GM12801 (cell line): Measurements from ENCODE around the gene ZNF768.

Experiments used
- CTCF ChIP-seq: IDR thresholded peaks from one replicate; pipeline ENCODE4 v1.5.1; 2011; ENCODE audit warnings: control low read depth; ENCODE audit not compliant: insufficient read length; ENCODE audit errors: extremely low read depth

The ZNF768 gene

GRCh38 chr16:30567991-30568638 is 41.7 kb upstream of the ZNF768 start:
- TF ChIP-seq CTCF = no peak

DNA sequence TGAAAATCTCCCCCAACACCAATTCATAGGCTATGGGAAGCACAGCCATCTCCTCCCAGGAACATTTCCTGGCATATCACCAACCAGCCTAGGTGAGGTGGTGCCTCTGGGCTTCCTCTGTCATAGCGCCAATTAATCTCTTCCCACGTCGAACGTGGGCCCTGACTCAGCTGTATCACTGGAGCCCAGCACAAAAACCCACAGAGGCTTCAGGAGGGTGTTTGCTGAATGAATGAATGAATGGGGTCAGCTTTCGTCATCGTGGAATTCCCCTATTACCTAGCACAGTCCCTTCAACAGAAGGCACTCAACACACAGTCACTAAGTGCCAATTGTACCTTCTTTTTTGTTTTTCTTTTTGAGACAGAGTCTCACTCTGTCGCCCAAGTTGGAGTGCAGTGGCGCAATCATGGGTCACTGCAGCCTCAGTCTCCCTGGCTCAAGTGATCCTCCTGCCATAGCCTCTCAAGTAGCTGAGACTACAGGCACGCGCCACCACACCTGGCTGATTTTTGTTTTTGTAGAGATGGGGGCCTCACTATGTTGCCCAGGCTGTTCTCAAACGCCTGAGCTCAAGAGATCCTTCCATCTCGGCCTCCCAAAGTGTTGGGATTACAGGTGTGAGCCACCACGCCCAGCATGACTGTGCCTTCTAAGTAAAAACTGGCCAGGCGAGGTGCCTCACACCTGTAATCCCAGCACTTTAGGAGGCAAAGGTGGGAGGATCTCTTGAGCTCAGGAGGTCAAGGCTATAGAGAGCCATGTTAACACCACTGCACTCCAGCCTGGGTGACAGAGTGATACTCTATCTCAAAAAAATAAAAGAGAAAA is 41.0 kb upstream of the ZNF768 start:
- TF ChIP-seq CTCF = no peak

DNA sequence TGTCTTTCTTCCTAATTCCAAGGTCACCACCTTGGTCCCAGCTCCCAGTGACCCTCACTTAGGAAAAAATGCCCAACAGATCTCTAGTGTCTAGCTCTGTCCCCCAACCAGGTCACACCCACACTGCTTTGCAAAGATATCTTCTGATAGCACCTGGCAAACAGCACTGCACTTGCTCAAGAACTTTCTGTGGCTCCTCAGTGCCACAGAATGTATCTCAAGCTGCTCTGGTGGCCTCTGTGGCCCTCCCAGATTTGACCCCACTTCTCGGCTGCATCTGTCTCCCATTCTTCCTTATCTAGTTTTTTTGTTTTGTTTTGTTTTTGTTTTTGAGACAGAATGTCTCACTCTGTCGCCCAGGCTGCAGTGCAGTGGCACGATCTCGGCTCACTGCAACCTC is 40.2 kb upstream of the ZNF768 start:
- TF ChIP-seq CTCF = no peak

- no peak for TF ChIP-seq CTCF
Measured at GRCh38 chr16:30565984-30566383, 39.6 kb upstream of the ZNF768 start.

DNA sequence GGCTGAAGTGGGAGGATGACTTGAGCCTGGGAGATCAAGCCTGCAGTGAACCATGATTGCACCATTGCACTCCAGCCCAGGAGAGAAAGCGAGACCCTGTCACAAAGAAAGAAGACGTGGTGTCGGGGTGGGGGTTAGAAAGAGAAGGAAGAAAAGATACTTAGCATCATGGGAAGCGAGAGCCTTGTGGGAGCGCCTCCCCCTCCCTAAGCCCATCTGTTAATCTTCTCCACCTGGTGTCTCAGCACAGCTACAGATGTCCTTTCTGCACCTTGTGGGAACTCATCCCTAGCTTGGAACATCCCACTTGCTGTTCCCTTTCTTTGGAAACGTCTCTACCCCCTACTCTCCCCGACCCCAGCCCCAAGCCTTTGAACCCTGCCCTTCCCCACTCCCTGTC is 39.2 kb upstream of the ZNF768 start:
- TF ChIP-seq CTCF = no peak

GRCh38 chr16:30562021-30562420 is 35.7 kb upstream of the ZNF768 start:
- no peak for TF ChIP-seq CTCF

DNA sequence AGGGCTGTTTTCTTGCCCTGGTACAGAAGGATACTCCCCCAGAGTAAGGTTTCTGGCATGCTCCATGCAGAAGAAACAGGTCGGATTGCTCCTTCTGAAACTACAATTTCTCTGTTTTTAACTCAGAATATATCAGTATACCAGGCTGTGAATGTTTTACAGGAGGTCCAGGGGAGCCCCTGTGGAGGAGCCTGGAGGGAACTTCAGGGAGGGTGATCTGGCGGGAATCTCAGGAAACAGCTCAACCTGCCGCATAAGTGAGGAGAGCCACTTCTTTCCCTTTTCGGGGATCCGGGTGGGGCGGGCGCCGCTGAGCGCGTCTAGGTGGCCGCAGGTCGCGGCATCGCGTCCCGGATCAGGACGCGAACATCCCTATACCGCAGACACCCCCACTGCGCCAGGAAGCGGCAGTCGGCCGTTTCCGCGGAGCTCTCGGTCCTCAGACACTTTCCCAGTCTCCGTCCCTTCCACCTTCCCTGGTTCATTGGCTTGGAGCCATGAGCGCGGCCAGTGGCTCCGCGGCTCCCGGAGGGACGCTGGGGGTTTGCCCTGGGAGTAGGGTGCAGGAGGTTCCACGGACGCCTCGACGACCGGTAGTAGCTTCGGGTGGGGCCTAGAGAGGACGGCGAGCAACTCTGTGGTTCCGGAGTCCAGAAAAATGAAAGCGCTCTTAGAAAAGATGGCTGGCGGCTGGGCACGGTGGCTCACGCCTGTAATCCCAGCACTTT is 34.9 kb upstream of the ZNF768 start:
- TF ChIP-seq CTCF = no peak
